ENCODE measurements around the gene HNRNPA2B1.
"Not testable (repeated sequence)": the region's sequence is repeated elsewhere in the genome, so short reads cannot be mapped to it uniquely, and the experiment has no call there.

The HNRNPA2B1 gene

GRCh38 chr7:26185131-26185843 is 15.3 kb downstream of the HNRNPA2B1 start:
- DNase-seq (ENCODE audit: low read depth): no peak

- DNase-seq (ENCODE audit: low read depth): not testable (repeated sequence)
These were observed 16.1 kb downstream of the HNRNPA2B1 start for GRCh38 chr7:26184281-26185101.

- DNase-seq (ENCODE audit: low read depth): no peak
These were observed 16.8 kb downstream of the HNRNPA2B1 start for GRCh38 chr7:26183545-26184280.

- no peak for DNase-seq (ENCODE audit: low read depth)
These were observed 17.8 kb downstream of the HNRNPA2B1 start for GRCh38 chr7:26182706-26183105.

GRCh38 chr7:26182283-26182682 is 18.3 kb downstream of the HNRNPA2B1 start:
- DNase-seq (ENCODE audit: low read depth): no peak

- DNase-seq (ENCODE audit: low read depth): no peak
These were observed 18.9 kb downstream of the HNRNPA2B1 start for GRCh38 chr7:26181474-26182227.

GRCh38 chr7:26180792-26181198 is 19.8 kb downstream of the HNRNPA2B1 start:
- no peak for DNase-seq (ENCODE audit: low read depth)

- DNase-seq (ENCODE audit: low read depth): no peak
These were observed 20.6 kb downstream of the HNRNPA2B1 start for GRCh38 chr7:26179826-26180497.

GRCh38 chr7:26179422-26179821 is 21.1 kb downstream of the HNRNPA2B1 start:
- no peak for DNase-seq (ENCODE audit: low read depth)

- no peak for DNase-seq (ENCODE audit: low read depth)
These were observed 22.1 kb downstream of the HNRNPA2B1 start for GRCh38 chr7:26178272-26178960.

- not testable (repeated sequence) for DNase-seq (ENCODE audit: low read depth)
These were observed 23.3 kb downstream of the HNRNPA2B1 start for GRCh38 chr7:26177269-26177668.

GRCh38 chr7:26176696-26177095 is 23.9 kb downstream of the HNRNPA2B1 start:
- DNase-seq (ENCODE audit: low read depth): not testable (repeated sequence)

GRCh38 chr7:26175903-26176302 is 24.6 kb downstream of the HNRNPA2B1 start:
- DNase-seq (ENCODE audit: low read depth): not testable (repeated sequence)

- DNase-seq (ENCODE audit: low read depth): no peak
These were observed 28.5 kb downstream of the HNRNPA2B1 start for GRCh38 chr7:26172048-26172447.

- no peak for DNase-seq (ENCODE audit: low read depth)
These were observed 28.9 kb downstream of the HNRNPA2B1 start for GRCh38 chr7:26171601-26172000.

- DNase-seq (ENCODE audit: low read depth): peak; percentile 48
These were observed 29.9 kb downstream of the HNRNPA2B1 start for GRCh38 chr7:26170663-26171062.

- DNase-seq (ENCODE audit: low read depth): no peak
These were observed 31.3 kb downstream of the HNRNPA2B1 start for GRCh38 chr7:26169271-26169670.

GRCh38 chr7:26168458-26169023 is 32.0 kb downstream of the HNRNPA2B1 start:
- no peak for DNase-seq (ENCODE audit: low read depth)

GRCh38 chr7:26167303-26167934 is 33.1 kb downstream of the HNRNPA2B1 start:
- DNase-seq (ENCODE audit: low read depth): no peak
